ENCODE results near the gene ZNF275.

DNA sequence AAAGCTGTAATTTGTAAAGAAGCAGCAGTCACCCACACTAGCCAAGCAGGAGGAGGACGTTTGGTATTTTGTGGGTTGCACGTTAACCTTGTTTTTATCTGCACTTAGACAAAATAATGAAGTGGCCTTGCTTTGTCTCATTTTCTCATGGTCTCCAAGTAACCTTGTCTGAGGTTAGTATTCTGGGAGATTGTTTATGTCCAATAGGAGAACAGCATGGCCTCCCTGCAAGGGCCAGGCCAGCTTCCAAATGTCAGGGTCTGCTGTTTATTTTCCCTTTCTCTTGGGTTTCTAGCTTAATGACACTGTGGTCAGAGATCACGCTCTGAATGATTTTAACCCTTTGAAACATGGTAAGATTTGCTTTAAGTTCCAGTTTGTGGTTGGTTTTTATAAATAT lies 37.3 kb downstream of the ZNF275 start:
- TF ChIP-seq EZH2 (IDR thresholded peaks at IDR 0.05; ENCODE audit: borderline replicate concordance, low read depth, low read length, poor library complexity, severe bottlenecking), result no peak
- TF ChIP-seq, protein P1, sequence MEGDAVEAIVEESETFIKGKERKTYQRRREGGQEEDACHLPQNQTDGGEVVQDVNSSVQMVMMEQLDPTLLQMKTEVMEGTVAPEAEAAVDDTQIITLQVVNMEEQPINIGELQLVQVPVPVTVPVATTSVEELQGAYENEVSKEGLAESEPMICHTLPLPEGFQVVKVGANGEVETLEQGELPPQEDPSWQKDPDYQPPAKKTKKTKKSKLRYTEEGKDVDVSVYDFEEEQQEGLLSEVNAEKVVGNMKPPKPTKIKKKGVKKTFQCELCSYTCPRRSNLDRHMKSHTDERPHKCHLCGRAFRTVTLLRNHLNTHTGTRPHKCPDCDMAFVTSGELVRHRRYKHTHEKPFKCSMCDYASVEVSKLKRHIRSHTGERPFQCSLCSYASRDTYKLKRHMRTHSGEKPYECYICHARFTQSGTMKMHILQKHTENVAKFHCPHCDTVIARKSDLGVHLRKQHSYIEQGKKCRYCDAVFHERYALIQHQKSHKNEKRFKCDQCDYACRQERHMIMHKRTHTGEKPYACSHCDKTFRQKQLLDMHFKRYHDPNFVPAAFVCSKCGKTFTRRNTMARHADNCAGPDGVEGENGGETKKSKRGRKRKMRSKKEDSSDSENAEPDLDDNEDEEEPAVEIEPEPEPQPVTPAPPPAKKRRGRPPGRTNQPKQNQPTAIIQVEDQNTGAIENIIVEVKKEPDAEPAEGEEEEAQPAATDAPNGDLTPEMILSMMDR (conservative IDR thresholded peaks at IDR 0.05; ENCODE audit: low read depth, low read length), result no peak
